GM12878 (cell line): ENCODE data around the gene RAPSN. TPM values are rescaled to one million over a fixed set of nuclear protein-coding genes. Genes with fewer than 3 reads are reported as not detected.

Experiments used
- ATAC-seq: fragments of 200-7000 bp; cut with Tn5 transposase; 3 replicates; pipeline ENCODE4 v1.9.1; 2020; ENCODE audit warnings: mild to moderate bottlenecking, moderate library complexity
- BruUV-seq: library from RNA; stranded (reverse); fragments of 400-500 nt; replicated peaks from 2 replicates; lab custom pipeline; 2021; lab: Mats Ljungman, UMichigan
- CTCF ChIA-PET: fragments of 300-600 bp; sonication (Branson Sonifier 250); formaldehyde crosslinking; extraction: SDS; loops from one replicate; lab custom pipeline; 2021; ENCODE audit warnings: inconsistent platforms; lab: Yijun Ruan, JAX
- POLR2A ChIA-PET: fragments of 350-600 bp; formaldehyde crosslinking; extraction: SDS; loops from one replicate; lab custom pipeline; 2021; ENCODE audit warnings: inconsistent platforms; lab: Charles Lee
- RAD21 ChIA-PET: fragments of 300-600 bp; sonication (Branson Sonifier 250); formaldehyde crosslinking; loops from one replicate; lab custom pipeline; 2023; ENCODE audit warnings: antibody characterized with exemption; ENCODE audit not compliant: unreplicated experiment; lab: Charles Lee
- SMC1A ChIA-PET: fragments of 300-600 bp; sonication (Branson Sonifier 250); formaldehyde crosslinking; loops from one replicate; lab custom pipeline; 2023; ENCODE audit not compliant: unreplicated experiment, uncharacterized antibody; lab: Charles Lee
- DNase-seq: peaks from one replicate; pipeline ENCODE4 v3.0.0-alpha.2; 2011; ENCODE audit warnings: low read depth, low spot score
- FAIRE-seq: peaks from 3 replicates; lab custom pipeline; 2011; peaks lifted over from hg19 to GRCh38; lab: Jason Lieb, UNC
- H2AFZ ChIP-seq: 2 replicates; pipeline ENCODE4 v1.6.0; 2011; ENCODE audit warnings: low read depth, low read length, control low read depth; ENCODE audit not compliant: control insufficient read depth
- H3K27ac ChIP-seq: 2 replicates; pipeline ENCODE4 v1.5.1; 2011; ENCODE audit warnings: control low read depth; ENCODE audit not compliant: control insufficient read depth, insufficient read depth
- H3K27me3 ChIP-seq, 2 experiments: replicated peaks in 1 of 2; 2 replicates each; pipeline versions ENCODE4 v1.6.0 to v1.6.1; 2011; ENCODE audit warnings: low read length in 1 of 2; ENCODE audit not compliant: control insufficient read depth in 2 of 2, insufficient read depth in 2 of 2
- H3K36me3 ChIP-seq, 2 experiments: 2 replicates each; pipeline ENCODE4 v1.5.1; 2011; ENCODE audit warnings: low read length in 1 of 2; ENCODE audit not compliant: control insufficient read depth in 2 of 2, insufficient read depth in 2 of 2
- H3K4me1 ChIP-seq: 2 replicates; pipeline ENCODE4 v1.6.1; 2011; ENCODE audit warnings: mild to moderate bottlenecking, low read length, moderate library complexity, mixed read lengths; ENCODE audit not compliant: control insufficient read depth, insufficient read depth
- H3K4me2 ChIP-seq: 2 replicates; pipeline ENCODE4 v1.6.0; 2011; ENCODE audit warnings: control low read depth; ENCODE audit not compliant: control insufficient read depth, insufficient read depth
- H3K4me3 ChIP-seq: fragments of 200-600 bp; sonication (generic); 2 replicates; pipeline ENCODE4 v1.5.1; 2016
- H3K79me2 ChIP-seq: 2 replicates; pipeline ENCODE4 v1.6.0; 2011; ENCODE audit warnings: low read length; ENCODE audit not compliant: control insufficient read depth, insufficient read depth
- H3K9ac ChIP-seq: 2 replicates; pipeline ENCODE4 v1.8.0; 2011; ENCODE audit warnings: low read length, control low read depth, mixed read lengths; ENCODE audit not compliant: control insufficient read depth, insufficient read depth
- H3K9me3 ChIP-seq: replicated peaks from 3 replicates; pipeline ENCODE4 v1.5.1; 2011; ENCODE audit warnings: mild to moderate bottlenecking, low read length; ENCODE audit not compliant: control insufficient read depth, insufficient read depth
- H4K20me1 ChIP-seq: 2 replicates; pipeline ENCODE4 v1.6.0; 2011; ENCODE audit not compliant: control insufficient read depth, insufficient read depth
- DPF2 ChIP-seq: fragments of 450-650 bp; IDR thresholded peaks from 2 replicates; pipeline ENCODE4 v1.6.1; 2017; ENCODE audit warnings: mild to moderate bottlenecking
- E2F8 ChIP-seq: fragments of 450-650 bp; IDR thresholded peaks from 2 replicates; pipeline ENCODE4 v1.6.1; 2018; ENCODE audit warnings: mild to moderate bottlenecking, low read depth, moderate library complexity; ENCODE audit not compliant: partially characterized antibody
- ELK1 ChIP-seq: IDR thresholded peaks from 2 replicates; pipeline ENCODE4 v1.6.1; 2012; ENCODE audit warnings: low read depth, low read length, improper control_type of control experiment
- EZH2 ChIP-seq: IDR thresholded peaks from 2 replicates; pipeline ENCODE4 v1.6.1; 2012; ENCODE audit warnings: low read depth, mild to moderate bottlenecking, control low read depth, inconsistent platforms, low read length, borderline replicate concordance; ENCODE audit not compliant: control insufficient read depth
- HDAC6 ChIP-seq: fragments of 200-600 bp; sonication (generic); IDR thresholded peaks from one replicate; pipeline ENCODE4 v1.8.0; 2017; ENCODE audit warnings: antibody characterized with exemption; ENCODE audit not compliant: unreplicated experiment
- IKZF1 ChIP-seq: fragments of 450-650 bp; conservative IDR thresholded peaks from 2 replicates; pipeline ENCODE4 v1.6.1; 2017; ENCODE audit warnings: antibody characterized with exemption, mild to moderate bottlenecking
- MEF2B ChIP-seq: fragments of 450-650 bp; IDR thresholded peaks from 2 replicates; pipeline ENCODE4 v1.6.1; 2018; ENCODE audit warnings: mild to moderate bottlenecking, moderate library complexity; ENCODE audit not compliant: partially characterized antibody, poor library complexity, severe bottlenecking
- NBN ChIP-seq: fragments of 450-650 bp; IDR thresholded peaks from 2 replicates; pipeline ENCODE4 v1.6.1; 2016
- PML ChIP-seq: IDR thresholded peaks from 2 replicates; pipeline ENCODE4 v1.6.1; 2012; ENCODE audit warnings: low read length, inconsistent platforms
- POLR2AphosphoS5 ChIP-seq: IDR thresholded peaks from 2 replicates; pipeline ENCODE4 v1.6.1; 2011; ENCODE audit warnings: mild to moderate bottlenecking, low read length, inconsistent platforms
- POU2F2 ChIP-seq: IDR thresholded peaks from 3 replicates; pipeline ENCODE4 v1.6.1; 2011; ENCODE audit warnings: low read depth, mild to moderate bottlenecking, low read length, borderline replicate concordance
- RBBP5 ChIP-seq: fragments of 200-600 bp; sonication (generic); conservative IDR thresholded peaks from 2 replicates; pipeline ENCODE4 v1.6.1; 2016
- RCOR1 ChIP-seq: conservative IDR thresholded peaks from 2 replicates; pipeline ENCODE4 v1.6.1; 2012; ENCODE audit warnings: low read depth, low read length, improper control_type of control experiment
- RELB ChIP-seq: fragments of 450-650 bp; IDR thresholded peaks from 2 replicates; pipeline ENCODE4 v1.6.1; 2017; ENCODE audit warnings: low read depth, mild to moderate bottlenecking, moderate library complexity
- RUNX3 ChIP-seq: IDR thresholded peaks from 2 replicates; pipeline ENCODE4 v1.6.1; 2012; ENCODE audit warnings: low read length, inconsistent platforms
- SMAD5 ChIP-seq: IDR thresholded peaks from 2 replicates; pipeline ENCODE4 v1.6.1; 2016; ENCODE audit warnings: antibody characterized with exemption, low read depth
- SPI1 ChIP-seq: IDR thresholded peaks from 2 replicates; pipeline ENCODE4 v1.6.1; 2011; ENCODE audit warnings: low read depth, mild to moderate bottlenecking, low read length, moderate library complexity, borderline replicate concordance; ENCODE audit not compliant: insufficient read depth
- TAF1 ChIP-seq: IDR thresholded peaks from 2 replicates; pipeline ENCODE4 v1.6.1; 2011; ENCODE audit warnings: mild to moderate bottlenecking, low read depth, low read length, borderline replicate concordance
- ZNF384 ChIP-seq: IDR thresholded peaks from 2 replicates; pipeline ENCODE4 v1.6.1; 2012; ENCODE audit warnings: low read depth, mild to moderate bottlenecking, low read length, improper control_type of control experiment, borderline replicate concordance
- WGBS: methylation state at CpG from one replicate; pipeline ENCODE4 v1.1.6; 2016; ENCODE audit warnings: low lambda C conversion rate; ENCODE audit not compliant: insufficient replicate concordance, insufficient coverage; ENCODE audit errors: missing lambda C conversion rate; 5-methylcytosine and 5-hydroxymethylcytosine counted together
- in situ Hi-C: fragments of 300-500 bp; cut with MboI; formaldehyde crosslinking; loops from 9 replicates; pipeline ENCODE4 v1.14.3; 2018; ENCODE audit warnings: mixed read lengths
- intact Hi-C: fragments of 100-400 bp; cut with micrococcal nuclease; formaldehyde crosslinking; loops from one replicate; pipeline ENCODE4 v1.14.2; 2022; ENCODE audit not compliant: unreplicated experiment
- polyA plus RNA-seq, 11 experiments: library from polyadenylated mRNA; depleted of rRNA in 4 of 11; unstranded in 6 of 11; stranded (reverse) in 5 of 11; fragments of >200 nt; fragmentation: Nextera tagmentation in 4 of 11; fragmentation: Illumina TruSeq in 1 of 11; extraction: Ambion mirVana in 4 of 11; extraction: Trizol in 1 of 11; gene quantifications; 1 replicate in 1 of 11; 2 replicates in 10 of 11; pipeline versions ENCODE4 v1.2.1 to v1.2.3, GENCODE V29; 2011 to 2016; ENCODE audit warnings: inconsistent platforms in 2 of 11, missing spikeins in 2 of 11, low read depth in 1 of 11
- total RNA-seq, 4 experiments: library from RNA; depleted of rRNA in 3 of 4; stranded (reverse); fragments of >200 nt in 3 of 4; fragmentation: Illumina TruSeq in 1 of 4; extraction: Trizol in 1 of 4; gene quantifications; 2 replicates each; pipeline versions ENCODE4 v1.2.1 to v1.2.3, GENCODE V29; 2013 to 2021

RAPSN gene
- total and polyA plus RNA-seq, 10 of the 15 experiments (the other 5 are each of a cell fraction or from before 2014, with no cell fraction given), result 0.08 to 0.23 (median 0.14) TPM; not detected in 6

GRCh38 chr11:47400768-47401279 lies 48.1 kb downstream of the RAPSN start:
- no TSS peak for BruUV-seq
- peaks cover 25% of the 10 kb centered on the region for H3K4me1 ChIP-seq
- CTCF ChIA-PET, result interaction anchor here (0.7 to 8.1 kb wide), 3 partner anchors 9 to 28 kb away, joined by 4 to 73 read pairs (median 5); no protein-coding TSS in a partner anchor
- peak overlapping the region; percentile 99 for H3K4me2 ChIP-seq
- H3K9ac ChIP-seq, result peak overlapping the region; percentile 74
- H3K36me3 ChIP-seq, result no peaks in the 10 kb centered on the region
- no peaks in the 10 kb centered on the region for H3K9me3 ChIP-seq
- peak overlapping the region; percentile 89 for H2AFZ ChIP-seq
- 0% methylated on average over 8 of the region's 8 CpGs for WGBS
- RAD21 ChIA-PET, result interaction anchor here (0.6 to 3.3 kb wide), 6 partner anchors 10 to 337 kb away, joined by 3 to 31 read pairs (median 16); partner anchors contain the start of genes DDB2 and SPI1
- FAIRE-seq (peak; percentile 97), ATAC-seq (peak; percentile 88), DNase-seq (peak; percentile 69)
- POLR2A ChIA-PET, result interaction anchor here (0.5 to 6.8 kb wide), 7 partner anchors 9 to 447 kb away, joined by 3 to 57 read pairs (median 5); partner anchors contain the start of genes NUP160 and SPI1
- no peaks in the 10 kb centered on the region for H4K20me1 ChIP-seq
- H3K4me3 ChIP-seq, result peak overlapping the region; percentile 76
- intact Hi-C loops (loop anchor here (10.0 kb wide), 2 partner anchors 76 to 454 kb away; no protein-coding TSS in a partner anchor), in situ Hi-C loops (no loop called here)
- no peaks in the 10 kb centered on the region for H3K79me2 ChIP-seq
- H3K27me3 ChIP-seq, result no peaks in the 10 kb centered on the region
- SMC1A ChIA-PET, result interaction anchor here (1.2 to 3.1 kb wide), 5 partner anchors 10 to 130 kb away, joined by 3 to 15 read pairs (median 11); partner anchors contain the start of gene SPI1
- peak overlapping the region; percentile 89 for H3K27ac ChIP-seq
- TF ChIP-seq TAF1 (no peak), IKZF1 (0 out of 2 replicates have a peak, but pooled peaks have one; percentile 34), DPF2 (no peak; the same call in 1 of the 2 replicates), E2F8 (no peak), NBN (0 out of 2 replicates have a peak, but pooled peaks have one; percentile 89), MEF2B (peak; percentile 6), SMAD5 (no peak), POLR2AphosphoS5 (peak; percentile 62; the same call in 1 of the 2 replicates), RCOR1 (0 out of 2 replicates have a peak, but pooled peaks have one; percentile 14), SPI1 (peak; percentile 9; the same call in 1 of the 2 replicates), EZH2 (no peak), RELB (peak; percentile 33; the same call in 1 of the 2 replicates), POU2F2 (peak; percentile 94; the same call in 2 of the 3 replicates), ZNF384 (0 out of 2 replicates have a peak, but pooled peaks have one; percentile 7), HDAC6 (no peak), RUNX3 (peak; percentile 70), RBBP5 (no peak), PML (0 out of 2 replicates have a peak, but pooled peaks have one; percentile 8), ELK1 (0 out of 2 replicates have a peak, but pooled peaks have one; percentile 18)
